Prostate gland (tissue), 2 donors: ENCODE data around the gene DNM3. TPM values are rescaled to one million over a fixed set of nuclear protein-coding genes. Genes with fewer than 3 reads are reported as not detected.

ENCODE experiments used
- DNase-seq: peaks from one replicate; pipeline ENCODE4 v3.0.0-alpha.2; 2019; ENCODE audit warnings: low spot score
- H3K27ac ChIP-seq, 2 donors: fragments of 200-600 bp; sonication (generic); 2 replicates each; pipeline ENCODE4 v1.5.1; 2017 to 2019
- H3K27me3 ChIP-seq: fragments of 200-600 bp; sonication (generic); replicated peaks from 2 replicates; pipeline ENCODE4 v1.5.1; 2019; ENCODE audit not compliant: insufficient read depth
- H3K36me3 ChIP-seq, 2 donors: fragments of 200-600 bp; sonication (generic); 1 replicate in 1 of 2; 2 replicates in 1 of 2; pipeline versions ENCODE4 v1.5.1 to v1.8.1; 2017 to 2019
- H3K4me1 ChIP-seq: fragments of 200-600 bp; sonication (generic); replicated peaks from 2 replicates; pipeline ENCODE4 v1.5.1; 2019
- H3K4me3 ChIP-seq, 2 donors: fragments of 200-600 bp; sonication (generic); 2 replicates each; pipeline ENCODE4 v1.5.1; 2017 to 2019
- H3K9me3 ChIP-seq: fragments of 200-600 bp; sonication (generic); 2 replicates; pipeline ENCODE4 v1.5.1; 2017
- POLR2A ChIP-seq: fragments of 450-650 bp; IDR thresholded peaks from one replicate; pipeline ENCODE4 v1.6.1; 2016; ENCODE audit warnings: antibody characterized with exemption, mild to moderate bottlenecking
- POLR2AphosphoS5 ChIP-seq: sonication (generic); formaldehyde crosslinking; IDR thresholded peaks from one replicate; pipeline ENCODE4 v1.6.1; 2017; ENCODE audit warnings: antibody characterized with exemption
- WGBS: methylation state at CpG from one replicate; pipeline ENCODE4 v1.1.5; 2018; 5-methylcytosine and 5-hydroxymethylcytosine counted together
- intact Hi-C: fragments of 100-400 bp; cut with DNase I; formaldehyde crosslinking; loops from one replicate; pipeline ENCODE4 v1.14.2; 2022
- total RNA-seq, 2 donors: library from RNA; depleted of rRNA; stranded (reverse); fragments of >200 nt; gene quantifications; one replicate each; pipeline ENCODE4 v1.1.0, GENCODE V29; 2016
- TF ChIP-seq, protein P1 (sequence below), 4 experiments: fragments of 200-600 bp in 2 of 4; fragments of 450-650 bp in 2 of 4; sonication (generic) in 2 of 4; IDR thresholded peaks; 1 replicate in 3 of 4; 2 replicates in 1 of 4; pipeline ENCODE4 v1.5.1; 2016 to 2019; ENCODE audit warnings: antibody characterized with exemption in 4 of 4, mild to moderate bottlenecking in 2 of 4, moderate library complexity in 2 of 4

DNM3 gene
- total RNA-seq, 2 donors from 2014 or later = 2.3 to 5.3 TPM

- Histone ChIP-seq H3K36me3 (no peaks in the 10 kb centered on the region), H3K4me1 (no peaks in the 10 kb centered on the region), H3K27ac (no peak overlapping the region), H3K4me3 (no peak overlapping the region), H3K27me3 (no peaks in the 10 kb centered on the region), H3K9me3 (no peaks in the 10 kb centered on the region)
- TF ChIP-seq, protein P1, sequence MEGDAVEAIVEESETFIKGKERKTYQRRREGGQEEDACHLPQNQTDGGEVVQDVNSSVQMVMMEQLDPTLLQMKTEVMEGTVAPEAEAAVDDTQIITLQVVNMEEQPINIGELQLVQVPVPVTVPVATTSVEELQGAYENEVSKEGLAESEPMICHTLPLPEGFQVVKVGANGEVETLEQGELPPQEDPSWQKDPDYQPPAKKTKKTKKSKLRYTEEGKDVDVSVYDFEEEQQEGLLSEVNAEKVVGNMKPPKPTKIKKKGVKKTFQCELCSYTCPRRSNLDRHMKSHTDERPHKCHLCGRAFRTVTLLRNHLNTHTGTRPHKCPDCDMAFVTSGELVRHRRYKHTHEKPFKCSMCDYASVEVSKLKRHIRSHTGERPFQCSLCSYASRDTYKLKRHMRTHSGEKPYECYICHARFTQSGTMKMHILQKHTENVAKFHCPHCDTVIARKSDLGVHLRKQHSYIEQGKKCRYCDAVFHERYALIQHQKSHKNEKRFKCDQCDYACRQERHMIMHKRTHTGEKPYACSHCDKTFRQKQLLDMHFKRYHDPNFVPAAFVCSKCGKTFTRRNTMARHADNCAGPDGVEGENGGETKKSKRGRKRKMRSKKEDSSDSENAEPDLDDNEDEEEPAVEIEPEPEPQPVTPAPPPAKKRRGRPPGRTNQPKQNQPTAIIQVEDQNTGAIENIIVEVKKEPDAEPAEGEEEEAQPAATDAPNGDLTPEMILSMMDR (IDR thresholded peaks at IDR 0.05) = no peak
- TF ChIP-seq POLR2A (no peak), POLR2AphosphoS5 (no peak)
- DNase-seq = no peak
- intact Hi-C loops = no loop called here
- 88% methylated on average over 5 of the region's 5 CpGs for WGBS
These were observed 63.6 kb downstream of the DNM3 start for GRCh38 chr1:171904778-171905450.

DNA sequence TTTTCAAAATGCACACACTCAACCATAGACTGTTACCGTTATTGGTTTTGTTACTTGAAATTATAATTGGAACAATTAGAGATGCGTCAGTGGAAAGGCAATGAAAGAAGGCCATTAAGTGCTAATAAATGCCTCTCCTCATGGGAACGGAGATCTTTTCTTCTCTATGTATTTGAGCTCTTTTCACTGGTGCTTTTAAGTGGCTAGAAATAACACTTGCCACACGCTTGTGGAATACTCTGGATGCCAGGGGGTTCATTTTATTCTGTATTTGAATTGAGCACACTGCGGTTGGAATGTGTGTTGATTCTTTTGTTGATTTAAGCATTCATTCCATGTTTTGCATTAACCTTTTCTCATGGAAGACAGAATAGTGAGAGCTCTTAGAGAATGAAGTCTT lies 68.4 kb downstream of the DNM3 start:
- Histone ChIP-seq H3K4me1 (no peaks in the 10 kb centered on the region), H3K36me3 (no peaks in the 10 kb centered on the region), H3K4me3 (no peak overlapping the region), H3K9me3 (no peaks in the 10 kb centered on the region), H3K27me3 (no peaks in the 10 kb centered on the region), H3K27ac (no peak overlapping the region)
- intact Hi-C loops = no loop called here
- WGBS = 63% methylated on average over 5 of the region's 5 CpGs
- no peak for DNase-seq
- TF ChIP-seq, protein P1 (IDR thresholded peaks at IDR 0.05) = no peak
- TF ChIP-seq POLR2A = no peak
- no peak for TF ChIP-seq POLR2AphosphoS5

DNA sequence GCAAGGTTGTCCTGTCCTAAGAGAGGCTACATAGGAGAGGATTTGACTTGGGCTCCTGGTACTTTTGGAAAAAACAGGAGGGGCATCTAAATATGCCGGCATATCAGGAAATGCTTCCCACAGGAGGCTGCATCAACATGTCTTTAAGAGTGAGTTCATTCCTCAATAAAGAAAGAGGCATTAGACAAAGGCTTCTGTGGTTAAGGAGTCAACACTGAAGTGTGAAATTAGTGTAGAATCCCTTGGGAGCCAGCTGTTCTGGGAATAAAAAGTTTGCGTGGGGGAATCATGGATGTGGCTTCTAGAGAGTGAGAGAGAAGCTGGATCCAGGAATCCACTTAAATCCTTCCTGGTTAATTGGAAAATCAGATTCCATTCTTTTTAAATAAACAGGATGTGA lies 69.5 kb downstream of the DNM3 start:
- no peaks in the 10 kb centered on the region for H3K36me3 ChIP-seq
- no peaks in the 10 kb centered on the region for H3K9me3 ChIP-seq
- TF ChIP-seq POLR2A = no peak
- no peak for TF ChIP-seq POLR2AphosphoS5
- TF ChIP-seq, protein P1 (IDR thresholded peaks at IDR 0.05) = no peak
- DNase-seq = no peak
- no peaks in the 10 kb centered on the region for H3K4me1 ChIP-seq
- WGBS = 40% methylated on average over 2 of the region's 2 CpGs
- no peak overlapping the region for H3K4me3 ChIP-seq
- H3K27me3 ChIP-seq = no peaks in the 10 kb centered on the region
- intact Hi-C loops = no loop called here
- no peak overlapping the region for H3K27ac ChIP-seq

DNA sequence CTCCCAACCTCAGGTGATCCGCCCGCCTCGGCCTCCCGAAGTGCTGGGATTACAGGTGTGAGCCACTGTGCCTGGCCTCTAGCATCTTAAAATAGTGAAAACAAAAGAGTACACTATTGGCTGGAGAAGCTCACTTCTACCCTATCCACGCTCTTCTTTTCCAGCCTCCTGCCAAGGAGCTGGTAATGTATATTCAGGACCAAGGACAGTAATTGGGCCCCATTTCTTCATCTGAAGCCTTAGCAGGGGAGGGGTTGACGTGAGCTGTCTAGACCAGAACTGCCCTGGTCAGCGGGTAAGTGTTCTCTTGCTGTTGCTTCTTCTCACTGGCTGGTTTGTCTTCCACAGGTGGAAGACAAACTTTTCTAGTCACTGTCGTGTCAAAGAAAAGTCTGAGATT lies 70.2 kb downstream of the DNM3 start:
- no peaks in the 10 kb centered on the region for H3K36me3 ChIP-seq
- no peak overlapping the region for H3K27ac ChIP-seq
- no peak overlapping the region for H3K4me3 ChIP-seq
- no peaks in the 10 kb centered on the region for H3K27me3 ChIP-seq
- H3K4me1 ChIP-seq = no peaks in the 10 kb centered on the region
- DNase-seq = no peak
- intact Hi-C loops = no loop called here
- no peaks in the 10 kb centered on the region for H3K9me3 ChIP-seq
- WGBS = 93% methylated on average over 8 of the region's 8 CpGs
- TF ChIP-seq POLR2AphosphoS5 = no peak
- TF ChIP-seq POLR2A = no peak
- TF ChIP-seq, protein P1 (IDR thresholded peaks at IDR 0.05) = no peak

- Histone ChIP-seq H3K4me3 (no peak overlapping the region), H3K4me1 (no peaks in the 10 kb centered on the region), H3K27ac (no peak overlapping the region), H3K9me3 (no peaks in the 10 kb centered on the region), H3K36me3 (no peaks in the 10 kb centered on the region), H3K27me3 (no peaks in the 10 kb centered on the region)
- no peak for DNase-seq
- TF ChIP-seq, protein P1 (IDR thresholded peaks at IDR 0.05) = no peak
- TF ChIP-seq POLR2AphosphoS5 = no peak
- no peak for TF ChIP-seq POLR2A
- 25% methylated on average over 2 of the region's 2 CpGs for WGBS
- intact Hi-C loops = no loop called here
These were observed 71.3 kb downstream of the DNM3 start for GRCh38 chr1:171912509-171913175.
